GDM1 (cell line): ENCODE measurements around the gene GAS7.
A peak's percentile ranks its signal among the peaks of the same experiment; 100 is the strongest.

Experiments used
- DNase-seq: peaks from one replicate; lab custom pipeline; 2025; lab: John Stamatoyannopoulos, UW

Gene GAS7

DNA sequence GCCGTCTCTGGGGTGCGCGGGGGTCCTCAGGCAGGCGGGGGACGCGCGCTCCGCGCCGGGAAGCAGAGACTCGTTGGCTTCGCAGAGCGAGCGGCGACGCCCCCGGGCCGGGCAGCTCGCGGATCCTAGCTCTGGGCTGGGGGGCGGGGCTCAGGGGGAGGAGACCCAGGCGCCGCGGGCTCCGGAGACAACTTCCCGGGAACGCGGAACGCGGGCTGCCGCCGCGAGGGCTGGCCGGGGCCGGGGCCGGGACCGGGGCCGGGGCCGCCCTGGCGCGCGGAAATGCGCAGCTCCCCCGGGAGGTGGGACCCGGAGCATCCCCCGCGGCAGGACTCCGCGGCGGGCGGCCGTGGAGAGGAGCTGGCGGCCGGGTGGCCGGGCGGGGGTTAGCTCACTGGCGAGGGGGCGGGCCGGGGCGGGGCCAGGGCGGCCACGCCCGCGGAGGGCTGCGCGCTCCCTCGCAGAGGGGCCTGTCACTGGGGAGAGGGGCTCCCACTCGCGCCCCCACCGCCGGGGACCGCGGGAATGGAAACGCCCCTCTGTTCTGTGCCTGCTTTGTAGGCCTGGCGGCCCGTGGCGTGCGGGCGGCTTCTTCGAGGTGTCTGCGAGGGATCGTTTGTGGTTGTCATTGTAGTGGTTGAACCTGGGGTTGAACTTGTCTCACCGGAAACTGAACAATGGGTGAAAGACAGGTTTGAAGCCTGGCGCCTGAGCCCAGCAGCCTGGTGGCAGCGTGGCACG lies at the start of gene GAS7:
GAS7 (minus strand) TSS at position 98 of the 741 bp plus-strand sequence.
- no peak for DNase-seq

- DNase-seq, result no peak
Measured at GRCh38 chr17:10247810-10248209, 49.4 kb upstream of the GAS7 start.

DNA sequence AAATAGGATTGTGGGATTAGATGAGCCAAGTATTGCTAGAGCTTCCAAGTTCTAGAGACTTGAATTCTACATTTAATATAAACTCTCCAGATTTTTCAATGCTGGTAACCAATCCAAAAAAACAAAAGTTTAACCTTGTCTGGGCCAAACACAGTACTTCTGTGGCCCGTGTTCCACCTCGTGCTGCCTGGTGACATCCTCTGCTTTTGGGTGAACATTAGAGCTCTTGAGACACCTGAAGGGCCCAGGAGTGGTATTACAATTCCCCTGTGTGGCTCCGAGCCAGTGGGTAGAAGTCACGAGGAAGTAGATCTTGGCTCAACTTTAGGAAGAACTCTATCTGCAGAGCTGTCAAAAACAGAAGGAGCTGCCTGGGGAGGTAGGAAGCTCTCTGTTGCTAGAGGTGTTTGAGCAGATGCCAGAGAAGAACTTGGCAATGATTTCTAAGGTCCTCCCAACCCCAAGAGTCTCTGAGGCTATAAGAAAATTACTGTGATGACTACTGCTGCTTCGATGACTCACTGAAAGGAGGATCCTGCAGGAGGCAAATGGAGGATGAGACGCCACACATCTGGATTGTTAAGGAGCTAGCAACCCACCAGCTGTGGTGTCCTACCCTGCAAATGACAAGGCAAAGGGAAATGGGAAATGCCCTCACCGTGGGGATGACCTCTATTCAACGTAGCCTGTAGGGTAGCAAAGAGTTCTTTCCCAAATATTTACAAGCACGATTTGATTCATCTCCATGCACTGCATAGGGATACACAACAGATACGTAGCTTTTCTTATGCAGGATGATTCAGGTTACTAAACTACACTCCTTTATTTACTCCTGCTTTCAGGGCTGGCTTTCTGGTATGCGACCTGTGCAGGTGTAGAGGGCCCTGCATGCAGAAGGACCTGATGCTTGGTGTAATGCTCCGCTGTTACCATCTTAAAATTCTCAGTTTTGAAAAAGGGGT lies 45.8 kb upstream of the GAS7 start:
- no peak for DNase-seq

GRCh38 chr17:10241781-10242180 lies 43.4 kb upstream of the GAS7 start:
- no peak for DNase-seq

- no peak for DNase-seq
Measured at GRCh38 chr17:10238661-10239060, 40.3 kb upstream of the GAS7 start.

DNA sequence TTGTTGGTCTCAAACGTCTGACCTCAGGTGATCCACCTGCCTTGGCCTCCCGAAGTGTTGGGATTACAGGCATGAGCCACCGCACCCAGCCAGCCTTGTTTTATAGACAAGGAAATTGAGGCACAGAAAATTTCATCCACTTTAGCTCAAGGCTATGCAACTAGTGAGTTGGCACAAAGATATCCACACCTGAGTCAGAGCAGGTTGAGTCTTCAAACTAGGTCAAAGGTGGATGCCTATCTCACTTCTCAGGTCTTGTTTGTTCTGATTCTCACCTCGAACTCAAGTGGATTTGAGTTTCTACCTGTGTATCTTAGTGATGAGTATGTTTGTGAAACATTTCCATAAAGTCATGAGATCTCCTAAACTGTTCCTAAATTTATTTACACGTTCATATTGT lies 35.6 kb upstream of the GAS7 start:
- no peak for DNase-seq

- DNase-seq, result no peak
Measured at GRCh38 chr17:10233161-10233560, 34.8 kb upstream of the GAS7 start.

GRCh38 chr17:10229181-10229580 lies 30.8 kb upstream of the GAS7 start:
- no peak for DNase-seq

DNA sequence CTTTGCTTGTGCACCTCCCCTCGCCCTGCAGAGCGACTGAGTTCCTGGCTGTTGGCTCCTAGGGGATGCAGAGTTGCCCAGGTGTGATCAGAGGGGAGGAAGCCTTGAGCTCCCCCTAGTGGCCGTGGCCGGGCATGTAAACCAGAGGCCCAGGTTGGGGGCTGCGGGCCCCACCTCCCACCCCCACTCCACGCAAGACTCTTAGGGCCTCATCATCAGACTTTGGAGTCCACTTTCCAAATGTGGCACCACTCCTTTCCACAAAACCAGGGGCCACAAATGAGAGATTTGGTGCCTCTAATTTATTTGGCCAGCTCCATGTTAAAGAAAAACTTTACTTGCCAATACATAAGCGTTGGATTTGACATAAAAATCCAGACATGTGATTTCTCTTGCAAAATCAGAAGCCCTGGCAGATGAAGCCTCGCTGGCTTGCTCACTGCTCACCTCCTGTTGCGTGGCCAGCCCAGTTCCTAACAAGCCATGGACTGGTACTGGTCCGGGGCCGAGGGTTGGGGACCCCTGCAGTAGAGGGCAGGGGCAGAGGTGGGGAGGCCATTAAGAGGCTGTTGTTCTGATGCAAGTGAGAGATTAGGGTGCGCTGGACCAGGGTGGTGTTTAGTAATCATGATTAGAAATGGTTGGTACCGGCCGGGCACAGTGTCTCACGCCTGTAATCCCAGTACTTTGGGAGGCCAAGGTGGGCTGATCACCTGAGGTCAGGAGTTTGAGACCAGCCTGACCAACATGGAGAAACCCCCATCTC lies 28.7 kb upstream of the GAS7 start:
- DNase-seq, result no peak

DNA sequence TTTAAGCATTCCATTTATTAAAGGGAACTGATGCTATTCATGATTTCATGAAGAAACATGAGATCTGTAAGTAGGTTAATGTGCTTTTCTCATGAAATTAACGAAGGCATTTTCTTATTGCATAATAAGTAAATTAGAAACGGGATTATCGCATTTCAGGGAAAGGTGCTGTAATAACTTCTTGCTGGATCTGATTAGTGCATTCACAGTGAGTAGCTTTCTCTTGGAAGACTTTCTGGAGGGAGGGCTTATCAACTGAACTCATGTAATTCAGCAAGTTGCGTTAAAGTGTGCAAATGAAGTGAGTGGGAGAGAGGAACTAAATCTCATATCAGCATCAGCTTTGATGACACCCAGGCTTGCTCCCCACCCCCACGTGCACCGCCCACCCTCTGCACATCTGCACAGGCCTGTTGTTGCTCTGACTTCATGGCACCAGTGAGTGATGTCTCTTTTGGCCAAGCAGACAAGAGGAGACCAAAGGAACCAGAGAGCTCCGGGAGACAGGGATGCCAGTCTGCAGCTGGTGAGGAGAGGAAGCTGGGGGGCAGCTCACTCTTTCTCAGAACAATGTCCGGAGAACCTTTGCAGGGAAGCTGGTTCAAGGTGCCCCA lies 26.3 kb upstream of the GAS7 start:
- no peak for DNase-seq

- no peak for DNase-seq
Measured at GRCh38 chr17:10219193-10219592, 20.8 kb upstream of the GAS7 start.

DNA sequence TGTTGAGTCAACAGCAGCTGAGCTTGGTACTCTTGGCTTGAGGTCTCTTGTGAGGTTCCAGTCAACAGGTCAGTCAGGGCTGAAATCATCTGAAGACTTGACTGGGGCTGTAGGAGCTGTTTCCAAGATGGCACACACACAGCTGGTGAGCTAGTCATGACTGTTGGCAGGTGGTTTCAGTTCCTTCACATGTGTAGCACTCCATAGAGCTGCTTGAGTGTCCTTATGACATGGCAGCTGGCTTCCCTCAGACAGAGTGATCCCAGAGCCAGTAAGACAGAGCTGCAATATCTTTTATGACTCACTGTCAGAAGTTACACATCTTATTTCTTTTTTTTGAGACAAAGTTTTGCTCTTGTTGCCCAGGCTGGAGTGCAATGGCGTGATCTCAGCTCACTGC lies 19.5 kb upstream of the GAS7 start:
- DNase-seq, result no peak

DNA sequence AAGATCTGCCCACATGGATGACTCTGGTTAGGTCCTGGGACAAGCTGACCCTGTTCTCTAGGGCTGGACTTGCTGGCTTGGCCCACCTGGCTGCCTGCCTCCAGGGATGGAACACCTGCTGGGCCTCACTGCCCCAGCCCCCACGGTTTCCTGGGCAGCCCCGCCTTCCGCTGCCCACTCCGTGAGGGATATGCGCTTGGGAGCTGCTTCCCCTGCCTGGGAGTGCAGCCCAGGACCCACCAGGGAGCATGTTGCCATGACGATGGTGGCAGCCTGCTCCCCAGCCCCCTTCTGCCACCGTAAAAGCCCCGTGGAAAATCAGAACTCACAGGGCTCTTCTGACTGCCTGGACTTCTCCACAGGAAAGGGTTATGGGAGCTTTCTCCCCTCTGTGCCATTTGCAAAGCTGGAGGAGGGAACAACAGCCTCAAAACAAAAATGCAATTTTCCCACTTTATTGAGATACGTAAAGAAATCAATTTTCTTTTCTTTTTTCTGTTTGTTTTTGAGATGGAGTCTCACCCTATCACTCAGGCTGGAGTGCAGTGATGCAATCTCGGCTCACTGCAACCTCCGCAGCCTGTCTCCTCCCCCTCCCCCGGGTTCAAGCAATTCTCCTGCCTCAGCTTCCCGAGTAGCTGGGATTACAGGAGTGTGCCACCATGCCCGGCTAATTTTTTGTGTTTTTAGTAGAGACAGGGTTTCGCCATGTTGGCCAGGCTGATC lies 18.0 kb upstream of the GAS7 start:
- no peak for DNase-seq

GRCh38 chr17:10215286-10215685 lies 16.9 kb upstream of the GAS7 start:
- no peak for DNase-seq

DNA sequence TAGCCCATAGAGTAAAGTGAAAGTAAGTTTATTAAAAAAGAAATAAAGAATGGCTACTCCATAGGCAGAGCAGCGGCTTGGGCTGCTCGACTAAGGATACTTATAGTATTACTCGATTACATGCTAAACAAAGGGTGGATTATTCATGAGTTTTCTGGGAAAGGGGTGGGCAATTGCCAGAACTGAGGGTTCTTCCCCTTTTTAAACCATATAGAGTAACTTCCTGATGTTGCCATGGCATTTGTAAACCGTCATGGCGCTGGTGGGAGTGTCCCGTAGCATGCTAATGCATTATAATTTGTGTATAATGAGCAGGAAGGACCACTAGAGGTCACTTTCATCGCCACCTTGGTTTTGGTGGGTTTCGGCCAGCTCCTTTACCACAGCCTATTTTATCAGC lies 13.3 kb upstream of the GAS7 start:
- no peak for DNase-seq

- no peak for DNase-seq
Measured at GRCh38 chr17:10210151-10210574, 11.8 kb upstream of the GAS7 start.

GRCh38 chr17:10208604-10209193 lies 10.3 kb upstream of the GAS7 start:
- DNase-seq, result no peak

DNA sequence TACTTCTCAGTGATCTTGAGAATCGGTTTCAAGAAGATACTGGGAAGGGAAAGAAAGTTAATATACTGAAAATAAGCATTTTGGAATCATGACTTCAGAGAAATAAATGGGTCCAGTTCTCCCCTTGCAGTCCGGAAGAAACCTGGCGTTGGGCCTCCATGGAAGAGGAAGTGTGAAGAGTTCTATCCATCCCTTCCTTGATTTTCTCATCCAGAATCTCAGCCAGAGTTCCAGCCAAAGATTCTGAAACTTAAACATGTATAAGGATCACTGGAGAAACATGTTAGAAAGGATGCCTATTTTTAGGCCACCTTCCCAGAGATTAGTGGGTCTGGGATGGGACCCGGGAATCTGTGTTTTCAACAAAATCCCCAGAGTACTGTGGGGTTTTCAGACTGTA lies 8.7 kb upstream of the GAS7 start:
- no peak for DNase-seq

DNA sequence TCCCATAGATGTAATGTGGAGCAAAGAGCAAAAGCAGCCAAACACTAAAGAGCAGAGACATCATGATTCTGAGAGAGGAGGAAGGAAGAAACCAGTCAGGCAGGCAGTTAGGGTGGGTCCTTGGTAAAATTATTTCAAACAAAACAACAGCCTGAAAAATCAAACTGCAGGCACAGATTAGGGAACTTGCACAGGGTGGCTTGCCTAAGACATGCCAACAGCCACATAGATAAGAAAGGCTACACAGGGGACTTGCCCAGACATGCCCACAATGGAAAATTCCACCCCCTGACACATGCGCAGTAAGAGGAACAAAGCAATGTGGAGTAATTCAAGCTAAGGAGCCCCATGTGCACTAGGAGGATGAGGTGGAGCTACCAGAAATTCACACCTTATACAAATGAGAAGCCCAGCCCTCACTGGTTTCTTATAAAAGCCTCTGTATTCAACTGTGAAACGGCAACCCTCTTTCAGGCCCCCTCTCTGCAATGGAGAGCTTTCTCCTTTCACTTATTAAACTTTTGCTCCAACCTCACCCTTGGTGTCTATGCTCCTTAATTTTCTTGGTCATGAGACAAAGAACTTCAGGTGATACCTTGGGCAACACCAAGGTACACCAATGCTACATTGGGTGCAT lies 7.3 kb upstream of the GAS7 start:
- DNase-seq, result peak; percentile 64

DNA sequence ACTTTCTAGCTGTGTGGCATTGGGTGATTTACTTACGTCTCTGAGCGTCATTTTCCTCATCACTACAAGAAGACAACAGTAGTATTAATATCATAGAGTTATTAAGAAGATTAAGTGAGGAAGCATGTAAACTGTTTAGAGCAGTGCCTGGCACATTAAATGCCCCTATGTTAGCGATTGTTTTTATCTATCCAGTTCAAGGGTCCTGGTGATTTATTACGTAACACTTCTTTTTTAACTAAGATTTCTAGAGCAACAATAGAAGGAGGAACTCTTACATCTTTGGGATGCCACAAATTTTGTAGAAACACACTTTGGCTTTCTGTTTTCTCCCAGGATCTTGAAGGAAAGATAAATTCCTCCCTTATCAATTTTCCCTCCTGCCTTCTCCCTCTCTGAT lies 3.3 kb upstream of the GAS7 start:
- no peak for DNase-seq
